Keratinocyte (primary cell): ENCODE data around the gene CDH22.

Source experiments
- EZH2 ChIP-seq: IDR thresholded peaks from one replicate; pipeline ENCODE4 v1.6.1; 2012; ENCODE audit warnings: inconsistent platforms, mild to moderate bottlenecking, low read length, moderate library complexity
- TF ChIP-seq, protein P1 (sequence below), 3 experiments: IDR thresholded peaks in 1 of 3; conservative IDR thresholded peaks in 1 of 3; optimal IDR thresholded peaks in 1 of 3; 2 replicates in 2 of 3; 3 replicates in 1 of 3; pipeline versions ENCODE3 to v1.5.1; 2011; ENCODE audit warnings: low read length in 3 of 3, mild to moderate bottlenecking in 3 of 3, moderate library complexity in 2 of 3, control low read depth in 1 of 3, inconsistent platforms in 1 of 3; ENCODE audit not compliant: insufficient read depth in 2 of 3; ENCODE audit errors: extremely low read depth in 1 of 3

DNA sequence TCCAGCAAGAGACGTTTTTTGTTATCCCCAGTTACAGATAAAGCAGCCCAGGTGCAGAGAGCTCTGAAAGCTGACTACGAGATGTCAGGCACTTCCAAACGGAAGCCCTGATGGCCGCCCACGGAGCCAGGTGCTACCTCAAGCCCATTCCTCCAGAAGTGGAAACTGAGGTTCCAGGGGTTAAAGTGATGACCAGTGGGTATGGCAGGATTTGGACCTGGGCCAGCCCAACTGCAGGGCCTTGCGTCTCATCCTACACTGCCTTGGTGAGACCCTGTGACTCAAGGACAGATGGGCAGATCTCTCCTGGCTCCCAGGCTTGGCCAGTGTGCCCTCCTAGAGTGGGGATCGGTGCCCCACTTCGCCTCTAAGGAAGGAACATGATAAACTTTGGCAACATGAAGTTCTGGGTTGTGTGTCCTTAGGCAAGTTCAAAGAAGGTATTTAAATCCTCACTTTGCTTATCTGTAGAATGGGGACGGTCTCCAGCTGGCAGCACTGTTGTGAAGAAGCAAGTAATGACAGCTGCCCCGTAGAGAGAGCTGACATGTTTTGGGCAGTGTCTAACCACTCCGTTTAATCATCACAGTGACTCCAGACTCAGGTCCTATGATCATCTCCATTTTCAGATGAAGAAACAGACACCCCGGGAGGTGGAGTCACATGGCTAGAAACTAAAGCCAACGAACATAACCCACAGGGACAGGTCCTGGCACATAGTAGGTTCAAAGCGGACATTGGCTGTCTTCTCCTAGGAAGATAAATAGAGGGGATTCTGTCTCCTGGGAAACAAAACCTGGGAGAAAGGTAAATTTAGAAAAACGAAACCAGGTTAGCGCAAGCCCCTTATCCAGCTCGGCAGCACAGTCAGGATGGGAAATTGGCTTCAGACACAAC, 34.4 kb upstream of the CDH22 start:
- TF ChIP-seq, protein P1, sequence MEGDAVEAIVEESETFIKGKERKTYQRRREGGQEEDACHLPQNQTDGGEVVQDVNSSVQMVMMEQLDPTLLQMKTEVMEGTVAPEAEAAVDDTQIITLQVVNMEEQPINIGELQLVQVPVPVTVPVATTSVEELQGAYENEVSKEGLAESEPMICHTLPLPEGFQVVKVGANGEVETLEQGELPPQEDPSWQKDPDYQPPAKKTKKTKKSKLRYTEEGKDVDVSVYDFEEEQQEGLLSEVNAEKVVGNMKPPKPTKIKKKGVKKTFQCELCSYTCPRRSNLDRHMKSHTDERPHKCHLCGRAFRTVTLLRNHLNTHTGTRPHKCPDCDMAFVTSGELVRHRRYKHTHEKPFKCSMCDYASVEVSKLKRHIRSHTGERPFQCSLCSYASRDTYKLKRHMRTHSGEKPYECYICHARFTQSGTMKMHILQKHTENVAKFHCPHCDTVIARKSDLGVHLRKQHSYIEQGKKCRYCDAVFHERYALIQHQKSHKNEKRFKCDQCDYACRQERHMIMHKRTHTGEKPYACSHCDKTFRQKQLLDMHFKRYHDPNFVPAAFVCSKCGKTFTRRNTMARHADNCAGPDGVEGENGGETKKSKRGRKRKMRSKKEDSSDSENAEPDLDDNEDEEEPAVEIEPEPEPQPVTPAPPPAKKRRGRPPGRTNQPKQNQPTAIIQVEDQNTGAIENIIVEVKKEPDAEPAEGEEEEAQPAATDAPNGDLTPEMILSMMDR (optimal IDR thresholded peaks at IDR 0.05 in 1 of 3, IDR thresholded peaks at IDR 0.05 in 1 of 3, conservative IDR thresholded peaks at IDR 0.05 in 1 of 3; ENCODE audit: extremely low read depth in 1 of 3, insufficient read depth in 2 of 3, low read length in 3 of 3): no peak
- no peak for TF ChIP-seq EZH2
